Activated CD4-positive, alpha-beta T cell treated with anti-CD3 and anti-CD28 coated beads, Interleukin-2, amount 50 U/mL, for 16 hours (primary cell): Measurements from ENCODE around the gene CYP1B1.
A peak's percentile ranks its signal among the peaks of the same experiment; 100 is the strongest.
"Not testable (repeated sequence)": the region's sequence is repeated elsewhere in the genome, so short reads cannot be mapped to it uniquely, and the experiment has no call there.

Source experiments
- DNase-seq: peaks from one replicate; pipeline ENCODE4 v3.0.0-alpha.2; 2020

The CYP1B1 gene

DNA sequence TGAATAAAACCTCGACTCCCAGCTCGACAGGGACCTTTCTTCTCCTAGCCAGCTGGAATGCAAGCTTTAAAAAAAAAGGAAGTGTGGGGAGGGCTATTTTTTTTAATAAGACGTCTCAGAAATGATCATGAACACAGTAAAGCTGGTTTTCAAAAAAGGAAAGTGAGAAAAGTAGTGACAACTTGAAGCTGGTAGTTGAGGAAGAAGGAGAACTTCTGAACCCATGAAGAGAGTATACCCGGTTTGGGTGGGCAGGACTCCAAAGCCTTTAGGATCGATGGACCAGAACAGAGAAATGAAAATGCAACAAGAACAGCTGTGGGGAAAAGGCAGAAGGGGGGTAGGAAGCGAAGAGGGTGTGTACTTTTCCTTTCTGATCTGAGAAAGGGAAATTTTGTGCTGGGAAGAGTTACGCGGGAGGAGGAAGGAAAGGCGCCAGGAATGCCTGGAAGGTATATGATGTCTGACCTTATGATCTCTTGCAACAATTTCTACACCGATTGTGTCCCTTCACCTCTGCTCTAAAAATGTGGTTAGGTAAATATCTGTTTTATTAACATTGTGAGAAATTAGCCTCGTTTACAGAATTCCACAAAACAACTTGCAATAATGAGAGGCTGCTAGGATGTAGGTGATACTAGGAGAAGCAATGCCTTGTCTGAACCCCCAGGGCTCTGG, 22.6 kb upstream of the CYP1B1 start:
- DNase-seq: no peak

DNA sequence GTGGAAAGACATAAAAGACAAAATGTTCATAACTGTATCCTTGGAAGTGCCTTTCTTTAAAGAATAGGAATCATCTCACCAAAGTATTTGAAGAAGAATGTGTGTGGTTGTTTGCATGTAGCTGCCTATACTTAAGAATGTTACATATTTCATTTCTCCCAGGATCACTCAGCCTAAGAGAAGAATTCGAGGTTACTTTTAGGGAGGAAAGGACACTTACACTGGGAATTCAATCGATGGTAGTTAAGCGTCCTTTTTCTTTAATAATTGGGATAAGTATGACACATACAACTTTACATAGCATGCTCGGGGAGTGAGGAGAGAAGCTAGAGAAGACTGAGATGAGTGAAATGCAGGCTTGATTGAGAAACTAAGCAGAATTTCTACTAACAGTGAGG, 22.0 kb upstream of the CYP1B1 start:
- DNase-seq: no peak

DNA sequence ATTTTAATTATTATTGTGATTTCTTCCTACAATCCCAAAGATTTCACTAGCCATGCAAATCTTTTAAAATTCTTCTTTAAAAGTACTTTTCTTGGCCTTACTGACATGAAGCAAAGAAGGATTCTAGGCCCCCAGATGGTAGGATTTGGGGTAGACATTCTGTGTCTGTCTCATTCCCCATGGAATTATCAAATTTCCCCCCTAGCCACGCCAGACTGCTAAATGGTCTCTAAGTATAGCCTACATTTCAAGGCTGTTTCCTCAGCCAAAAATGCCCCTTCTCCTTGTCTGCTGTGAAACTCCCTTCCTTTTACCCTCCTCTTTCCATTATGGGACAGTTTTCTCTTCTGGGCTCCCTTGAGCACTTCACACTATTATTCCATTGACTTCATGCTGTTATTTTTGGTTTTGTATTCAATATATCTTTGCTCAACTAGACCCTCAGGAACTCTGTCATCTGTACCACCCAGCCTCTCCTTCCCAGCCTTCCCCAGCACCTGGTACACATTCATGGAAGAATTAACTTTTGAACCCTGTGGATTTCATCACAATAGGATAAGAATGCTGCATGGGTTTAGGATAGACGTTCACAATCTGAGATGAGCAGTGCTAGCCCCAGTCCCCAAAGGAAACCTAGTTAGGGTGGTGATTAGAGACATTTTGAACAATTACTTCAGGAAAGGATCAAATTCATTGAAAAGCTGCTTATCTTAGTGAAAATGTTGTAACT, 21.5 kb upstream of the CYP1B1 start:
- DNase-seq: no peak

DNA sequence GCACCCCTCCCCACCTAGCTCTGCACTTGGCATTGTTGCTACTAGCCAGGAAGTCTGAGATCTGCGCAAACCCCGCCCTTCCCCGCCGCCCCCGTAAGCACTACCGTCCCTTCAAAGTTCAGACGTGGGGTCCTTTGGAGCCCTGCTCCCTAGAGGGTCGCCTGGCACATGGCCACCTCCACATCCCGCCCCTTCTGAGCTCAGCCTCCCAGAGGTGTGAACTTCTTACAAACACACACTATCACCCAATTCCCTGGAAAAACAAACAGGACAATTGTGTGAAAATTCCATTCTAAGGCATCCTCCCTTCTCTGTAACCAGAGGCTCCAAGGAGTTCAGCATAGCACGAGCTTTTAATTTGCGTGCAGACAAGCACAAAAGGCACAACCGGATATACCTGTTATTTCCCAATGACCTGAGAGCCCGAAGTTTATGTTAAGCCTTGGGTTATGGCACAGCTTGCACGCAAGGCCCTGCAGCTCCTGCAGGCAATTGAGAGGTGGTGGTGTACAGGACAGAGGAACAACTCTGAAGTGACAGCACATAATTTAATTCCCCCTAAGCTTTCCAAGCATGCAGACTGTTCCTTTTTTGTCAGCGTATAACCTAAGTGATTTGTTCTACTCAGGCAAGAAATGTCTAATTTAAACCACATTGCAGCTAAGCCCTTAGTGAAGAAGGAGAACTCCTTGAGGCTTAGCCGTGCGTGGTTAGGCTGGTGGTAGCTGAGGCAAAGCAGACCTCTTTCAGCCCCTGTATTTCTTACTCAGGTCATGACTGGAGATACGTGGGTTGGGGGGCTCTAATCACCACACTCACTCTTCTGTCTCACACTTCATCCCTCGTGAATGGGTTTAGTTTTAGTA, 20.3 kb upstream of the CYP1B1 start:
- peak; percentile 56 for DNase-seq

DNA sequence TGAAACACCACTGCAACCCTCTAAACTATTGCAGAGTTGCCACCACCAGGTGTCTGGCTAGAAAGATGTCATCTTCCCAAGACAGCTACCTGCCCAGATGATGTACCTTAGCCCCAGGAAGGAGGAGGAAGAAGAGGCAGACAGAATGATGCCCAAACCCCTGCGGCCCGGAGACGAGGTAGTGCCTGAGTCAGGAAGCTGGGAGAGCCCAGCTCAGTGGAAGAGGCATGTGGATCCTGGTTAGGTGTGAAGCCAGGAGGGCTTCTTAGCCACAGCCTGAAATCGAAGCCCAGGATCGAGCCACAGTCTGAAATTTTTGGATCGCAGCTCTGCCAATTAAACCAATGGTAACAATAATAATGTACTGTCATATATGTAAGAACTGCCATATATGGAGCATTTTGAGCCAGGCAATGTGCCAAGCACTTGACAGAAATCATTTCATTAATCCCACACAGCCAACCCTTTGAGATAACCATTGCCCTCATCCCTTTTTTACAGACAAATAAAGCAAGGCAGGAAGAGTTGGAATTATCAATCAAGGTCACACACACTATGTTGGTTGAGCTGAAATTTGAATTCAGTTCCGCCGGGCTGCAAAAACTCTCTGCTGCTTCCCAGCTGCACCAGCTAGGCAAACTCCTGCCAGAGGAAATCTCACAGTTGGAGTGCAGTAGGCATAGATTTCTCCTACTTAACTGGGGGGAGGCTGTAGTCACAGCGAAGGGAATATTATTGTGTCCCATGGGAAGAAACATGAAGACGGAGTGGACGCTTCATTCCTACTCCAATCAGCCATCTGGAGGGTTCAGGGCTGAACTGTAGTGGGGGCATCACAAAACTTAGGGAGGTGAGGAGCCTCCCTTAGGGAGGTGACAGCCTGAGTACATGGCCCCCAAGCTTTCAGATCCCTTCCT, 19.4 kb upstream of the CYP1B1 start:
- DNase-seq: no peak

DNA sequence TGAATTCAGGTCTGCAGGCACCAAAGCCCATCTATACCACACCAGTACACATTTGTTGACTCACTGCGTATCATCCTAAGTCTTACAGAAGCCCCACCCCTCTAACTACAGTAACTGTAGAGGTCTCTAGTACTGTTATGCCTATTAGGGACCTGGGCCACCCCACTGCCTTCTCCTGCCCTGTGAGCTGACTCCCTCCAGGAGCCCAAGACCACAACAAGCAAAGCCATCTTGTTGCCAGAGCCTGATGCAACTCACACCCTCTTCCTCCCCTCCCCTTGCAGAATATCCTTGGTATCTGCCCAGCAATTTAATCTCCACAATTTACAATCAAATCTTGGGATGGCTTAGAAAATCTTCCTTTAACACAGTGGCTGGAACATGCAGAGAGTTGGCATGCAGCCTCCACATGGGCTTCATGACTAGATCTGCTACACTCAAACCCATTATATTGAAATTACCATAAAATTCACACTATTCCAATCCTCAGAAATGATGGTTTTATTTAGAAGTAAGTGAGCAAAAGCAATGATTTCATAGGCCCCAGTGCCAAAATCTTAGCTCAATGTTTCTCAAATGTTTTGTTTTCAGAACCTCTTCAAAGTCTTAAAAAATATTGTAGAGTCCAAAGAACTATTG, 17.7 kb upstream of the CYP1B1 start:
- no peak for DNase-seq

DNA sequence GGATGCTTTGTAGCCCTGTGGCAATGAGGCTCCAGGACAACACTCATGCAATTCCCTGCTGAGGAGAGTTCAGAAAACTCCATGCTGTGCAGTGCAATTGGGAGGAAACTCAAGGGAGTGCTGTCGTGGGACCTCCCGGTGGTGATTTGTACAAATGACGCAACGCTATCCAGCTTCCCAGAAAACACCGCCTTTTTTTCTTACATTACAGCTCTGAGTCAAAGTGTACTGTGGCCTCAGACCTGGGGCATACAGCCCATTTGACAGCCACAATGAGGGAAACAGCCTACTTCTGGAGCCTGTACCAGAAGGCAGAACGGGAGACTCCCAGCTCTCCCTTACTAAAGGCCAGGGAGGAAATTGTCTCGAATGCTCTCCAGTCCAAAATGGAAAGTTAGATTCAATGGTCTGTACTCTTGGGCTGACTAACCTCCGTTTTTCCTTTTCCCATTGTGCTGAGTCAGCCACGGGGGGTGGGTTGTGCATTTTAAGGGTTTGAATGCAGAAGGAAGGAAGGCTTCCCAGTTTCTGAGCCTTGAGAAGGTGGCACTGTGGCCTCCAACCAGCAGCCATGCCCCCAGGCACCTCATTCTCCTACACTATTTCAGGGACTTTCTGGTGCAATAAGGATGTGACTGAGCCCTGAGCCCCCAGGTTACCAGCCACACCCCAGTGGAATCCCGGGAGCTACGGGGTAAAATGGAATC, 16.4 kb upstream of the CYP1B1 start:
- DNase-seq: no peak

DNA sequence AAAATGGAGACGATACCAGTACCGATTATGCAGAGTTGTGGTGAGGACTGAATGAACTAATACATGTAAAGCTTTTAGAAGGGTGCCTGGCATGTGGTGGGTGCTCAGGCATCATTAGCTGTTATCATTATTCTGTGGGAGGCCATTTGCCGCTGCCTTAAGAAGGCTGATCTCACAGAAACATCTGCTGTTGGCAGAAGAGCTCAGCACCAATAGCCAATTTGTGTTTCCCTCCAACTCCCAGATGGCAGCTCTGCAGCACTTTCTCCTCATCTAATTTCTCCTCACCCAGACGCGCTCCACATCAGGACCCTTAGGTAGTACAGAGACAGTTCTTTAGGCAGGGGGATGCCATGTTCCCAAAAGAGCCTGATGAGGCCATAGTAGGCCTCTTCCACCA, 15.8 kb upstream of the CYP1B1 start:
- no peak for DNase-seq

DNA sequence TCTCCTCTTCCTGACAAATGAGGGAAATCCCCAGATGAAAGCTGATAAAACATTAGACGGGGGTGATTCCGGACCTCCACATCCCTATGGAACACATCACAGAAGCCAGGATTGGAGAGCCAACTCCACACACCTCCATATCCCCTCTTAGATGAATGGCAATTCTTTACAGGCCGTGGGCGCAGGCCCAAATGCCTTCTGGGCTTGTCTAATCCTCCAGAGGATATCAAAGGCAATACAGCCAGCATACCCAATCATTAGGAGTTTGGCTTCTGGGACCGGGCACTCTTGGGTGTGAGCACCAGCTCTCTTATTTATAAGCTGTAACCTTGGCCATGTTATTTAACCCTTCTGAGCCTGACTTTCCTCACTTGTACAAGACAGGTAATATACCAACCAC, 15.0 kb upstream of the CYP1B1 start:
- no peak for DNase-seq

DNA sequence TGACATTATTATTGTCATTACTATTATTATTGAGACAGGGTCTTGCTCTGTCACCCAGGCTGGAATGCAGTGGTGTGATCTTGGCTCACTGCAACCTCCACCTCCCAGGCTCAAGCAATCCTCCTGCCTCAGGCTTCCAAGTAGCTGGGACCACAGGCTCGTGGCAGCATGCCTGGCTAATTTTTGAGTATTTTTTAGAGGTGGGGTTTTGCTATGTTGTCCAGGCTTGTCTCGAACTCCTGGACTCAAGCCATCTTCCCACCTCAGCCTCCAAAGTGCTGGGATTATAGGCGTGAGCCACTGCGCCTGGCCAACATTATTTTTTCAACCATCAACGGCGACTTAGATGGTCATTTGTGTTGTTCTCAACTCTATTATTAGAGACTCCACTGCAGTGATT, 14.3 kb upstream of the CYP1B1 start:
- DNase-seq: not testable (repeated sequence)

DNA sequence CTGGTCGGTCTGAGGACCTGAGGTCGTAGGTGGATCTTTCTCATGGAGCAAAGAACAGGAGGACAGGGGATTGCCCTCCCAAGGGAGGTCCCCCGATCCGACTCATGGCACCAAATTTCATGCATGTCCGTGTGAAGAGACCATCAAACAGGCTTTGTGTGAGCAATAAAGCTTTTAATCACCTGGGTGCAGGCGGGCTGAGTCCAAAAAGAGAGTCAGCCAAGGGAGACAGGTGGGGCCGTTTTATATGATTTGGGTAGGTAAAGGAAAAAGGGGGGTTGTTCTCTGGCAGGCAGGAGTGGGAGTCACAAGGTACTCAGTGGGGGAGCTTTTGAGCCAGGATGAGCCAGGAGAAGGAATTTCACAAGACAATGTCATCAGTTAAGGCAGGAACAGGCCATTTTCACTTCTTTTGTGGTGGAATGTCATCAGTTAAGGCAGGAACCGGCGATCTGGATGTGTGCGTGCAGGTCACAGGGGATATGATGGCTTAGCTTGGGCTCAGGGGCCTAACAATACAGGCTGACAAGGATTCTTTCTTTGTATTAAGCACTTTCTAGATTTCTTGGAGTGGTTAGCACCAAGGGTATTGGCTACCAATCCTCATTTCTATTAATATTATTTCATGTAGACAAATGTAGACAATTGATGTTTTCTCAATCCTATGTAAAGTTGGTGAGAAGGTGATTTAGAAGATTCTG, 10.2 kb upstream of the CYP1B1 start:
- DNase-seq: not testable (repeated sequence)

DNA sequence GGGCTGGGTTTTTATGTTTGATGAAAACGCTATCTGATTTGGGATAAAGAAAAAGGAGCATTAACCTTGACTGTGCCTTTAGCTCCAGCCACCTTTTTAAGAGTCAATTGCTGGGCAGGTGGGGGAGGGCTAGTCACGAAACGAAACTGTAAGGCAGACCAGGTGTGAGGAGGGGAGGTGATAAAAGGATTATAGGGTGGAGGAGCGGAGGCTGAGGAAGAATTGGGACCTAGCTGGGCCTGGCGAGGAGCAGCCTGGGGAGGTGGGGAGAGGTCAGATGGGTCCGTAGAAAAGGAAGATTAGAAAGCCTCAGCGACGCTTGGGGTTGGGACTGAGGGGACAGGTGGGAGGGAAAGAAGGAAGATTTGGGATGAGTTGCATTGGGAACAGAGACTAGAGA, 8.6 kb upstream of the CYP1B1 start:
- DNase-seq: not testable (repeated sequence)

DNA sequence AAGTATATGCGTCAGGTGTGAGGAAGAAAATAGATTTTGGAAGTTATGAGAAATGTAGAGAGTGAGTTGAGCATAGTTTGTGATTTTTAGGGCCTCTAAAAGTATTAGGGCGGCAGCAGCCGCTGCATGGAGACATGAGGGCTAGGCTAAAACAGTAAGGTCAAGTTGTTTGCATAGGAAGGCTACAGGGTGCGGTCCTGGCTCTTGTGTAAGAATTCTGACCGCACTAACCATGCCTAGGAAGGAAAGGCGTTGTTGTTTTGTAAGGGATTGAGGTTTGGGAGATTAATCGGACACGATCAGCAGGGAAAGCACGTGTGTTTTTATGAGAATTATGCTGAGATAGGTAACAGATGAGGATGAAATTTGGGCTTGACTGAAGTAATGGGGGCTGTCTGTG, 6.8 kb upstream of the CYP1B1 start:
- not testable (repeated sequence) for DNase-seq

DNA sequence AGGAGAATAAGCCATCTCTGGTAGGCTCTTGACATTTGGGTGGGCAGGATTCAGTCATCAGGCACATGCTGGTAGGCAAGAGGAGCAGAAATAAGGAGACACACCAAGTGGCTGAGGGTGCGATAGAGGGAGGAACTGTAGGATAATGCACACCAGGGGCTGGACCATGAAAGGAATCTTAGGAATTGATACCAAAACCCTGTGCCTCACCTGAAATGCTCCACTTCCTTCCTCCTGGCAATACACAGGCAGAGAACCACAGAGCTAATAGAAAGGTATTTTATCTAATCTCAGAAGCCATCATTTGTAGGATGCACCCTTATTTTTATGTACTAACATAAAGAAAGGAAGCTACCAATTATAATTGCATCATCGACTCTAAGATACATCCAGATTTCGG, 4.4 kb upstream of the CYP1B1 start:
- no peak for DNase-seq

DNA sequence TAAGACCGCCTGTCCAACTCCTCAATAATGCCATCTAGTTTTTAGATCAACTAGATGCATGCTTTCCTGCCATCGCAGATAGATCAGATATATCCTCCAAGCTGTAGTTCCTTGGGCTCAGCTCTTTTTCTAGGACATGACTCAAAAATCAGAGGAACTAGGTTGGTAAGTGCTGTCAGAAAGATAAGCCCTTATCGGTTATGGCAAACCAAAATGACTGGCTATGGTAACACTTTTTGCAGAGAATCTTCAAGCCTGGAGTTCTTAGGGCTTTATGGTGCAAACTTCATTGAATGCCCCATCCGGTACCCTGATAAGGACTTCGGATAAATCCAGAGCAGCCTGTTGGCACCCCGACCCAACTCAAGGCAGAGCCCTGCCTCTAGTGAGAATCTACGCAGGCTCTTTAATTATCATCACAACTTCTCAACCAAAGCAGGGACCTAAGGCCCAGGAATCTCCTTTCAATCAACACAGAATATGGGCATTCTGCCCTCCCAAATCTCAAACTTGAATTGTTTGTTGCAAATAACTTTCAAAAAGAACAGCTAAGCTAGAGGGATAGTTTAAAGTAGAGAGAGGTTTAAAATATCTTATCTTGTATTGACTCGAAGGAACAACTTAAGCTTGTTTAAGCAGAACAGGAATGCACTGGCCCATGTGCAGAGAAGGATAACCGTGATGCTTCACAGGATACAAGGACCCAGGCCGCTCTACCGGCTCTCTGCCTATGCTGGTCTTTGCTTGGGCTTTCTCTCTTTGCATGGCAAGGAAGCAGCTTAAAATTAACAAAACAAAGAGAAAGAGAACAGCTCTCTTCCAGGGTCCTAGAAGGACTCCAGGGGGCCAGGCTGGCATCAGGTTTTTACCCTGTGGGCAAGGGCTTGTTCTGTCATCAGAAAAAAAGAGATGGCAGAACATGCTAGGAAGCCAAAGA, 3.4 kb upstream of the CYP1B1 start:
- no peak for DNase-seq

DNA sequence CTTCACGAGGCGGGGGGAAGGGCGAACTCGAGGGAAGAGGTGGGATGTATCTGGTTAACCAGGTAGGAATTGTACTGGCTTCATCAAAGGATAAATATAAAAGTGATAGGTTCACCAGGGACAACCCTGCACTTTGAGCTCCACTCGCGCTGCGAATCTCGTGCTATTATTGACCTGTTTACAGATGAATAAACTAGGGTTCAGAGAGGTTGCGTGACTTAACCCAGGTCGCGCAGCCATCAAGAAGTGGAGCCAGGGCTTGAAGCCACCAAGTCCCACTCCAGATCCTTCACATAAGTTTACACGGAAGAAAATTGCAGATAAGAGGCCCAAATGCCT, 1.4 kb upstream of the CYP1B1 start:
- DNase-seq: no peak

DNA sequence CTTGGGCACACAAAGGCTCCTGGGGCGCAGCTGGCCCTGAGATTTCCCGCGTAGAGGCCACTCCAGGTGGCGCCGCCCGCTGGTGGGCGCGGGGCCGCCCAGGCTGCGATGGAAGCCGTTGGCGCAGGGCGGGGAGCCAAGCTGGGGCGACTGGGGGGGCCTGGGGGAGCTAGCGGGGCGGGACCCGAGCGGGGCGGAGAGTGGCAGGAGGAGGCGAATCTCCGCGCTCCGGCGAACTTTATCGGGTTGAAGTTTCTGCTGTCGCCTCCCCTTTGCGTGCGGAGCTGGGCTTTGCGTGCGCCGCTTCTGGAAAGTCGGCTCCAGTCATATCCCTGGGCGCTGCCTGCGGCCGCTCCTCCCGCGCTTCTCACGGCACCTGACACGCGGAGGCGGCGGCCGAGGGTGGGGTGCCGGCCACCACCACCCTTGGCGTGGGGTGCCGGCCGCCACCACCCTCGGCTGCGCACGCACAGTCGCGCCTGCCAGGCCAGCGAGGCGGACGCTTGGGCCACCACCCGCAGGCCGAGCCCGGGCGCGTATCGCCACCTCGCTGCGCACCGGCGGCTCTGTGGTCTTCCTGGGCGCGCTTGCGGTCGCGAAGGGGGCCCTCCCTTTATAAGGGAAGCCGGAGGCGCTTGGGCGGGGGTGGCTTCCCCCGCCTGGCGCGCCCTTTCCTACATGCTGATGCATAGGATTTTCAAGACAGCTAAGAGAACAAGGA, 919 bp upstream of the CYP1B1 start:
- DNase-seq: peak; percentile 89

DNA sequence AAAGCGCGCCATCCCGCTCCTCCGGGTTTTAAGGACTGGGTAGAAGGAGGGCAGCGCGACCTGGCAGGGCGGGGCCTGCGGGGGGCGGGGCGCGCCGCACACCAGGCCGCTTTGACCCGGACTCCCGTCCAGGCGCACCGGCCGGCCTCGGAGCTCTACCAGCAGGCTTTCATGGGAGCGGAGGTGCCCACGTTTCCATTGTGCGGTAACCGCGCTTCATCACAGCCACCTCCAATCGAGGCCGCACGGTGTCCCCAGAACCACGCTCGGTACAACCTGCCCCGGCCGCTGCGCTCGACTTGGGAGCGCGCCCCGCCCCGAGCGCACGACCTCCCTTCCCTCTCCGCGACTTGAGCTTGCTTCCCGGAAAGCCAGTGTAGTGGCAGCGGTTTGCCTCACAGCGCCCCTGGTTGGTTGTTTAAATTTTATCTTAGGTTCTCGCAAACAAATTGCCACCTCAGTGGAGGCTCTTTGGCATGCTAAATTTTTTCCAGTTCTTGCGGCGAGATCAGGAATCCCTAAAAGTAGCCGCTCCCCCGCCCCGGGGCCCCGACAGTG, 280 bp upstream of the CYP1B1 start:
- DNase-seq: peak; percentile 81
